ENCODE data around the gene PRPH2. TPM values are rescaled to one million over a fixed set of nuclear protein-coding genes. Genes with fewer than 3 reads are reported as not detected.

PRPH2 gene
- total and polyA plus RNA-seq, 2 experiments from 2014 or later = not detected

DNA sequence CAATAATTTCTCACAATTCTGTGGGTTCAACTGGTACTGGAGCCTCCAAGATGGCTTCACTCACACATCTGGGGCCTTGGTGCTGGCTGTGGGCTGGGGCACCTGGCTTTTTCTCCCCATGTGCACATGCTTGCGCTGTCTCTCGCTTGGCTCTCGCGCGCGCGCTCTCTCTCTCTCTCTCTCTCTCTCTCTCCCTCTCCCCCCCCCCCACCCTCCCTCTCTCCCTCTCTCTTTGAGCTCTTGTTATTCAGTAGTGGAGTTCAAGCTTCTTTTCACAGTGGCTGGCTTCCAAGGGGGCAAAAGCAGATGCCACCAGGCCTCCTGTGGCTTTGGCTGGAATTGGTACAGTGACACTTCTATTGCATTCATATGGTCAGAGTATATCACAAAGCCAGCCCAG lies 34.3 kb upstream of the PRPH2 start:
- no peaks in the 10 kb centered on the region for H3K9me3 ChIP-seq (ENCODE audit: low read depth)
- H3K36me3 ChIP-seq (replicated peaks; ENCODE audit: insufficient read depth, low read depth) = no peaks in the 10 kb centered on the region
- no peak overlapping the region for H3K4me2 ChIP-seq
- TF ChIP-seq, protein P1, sequence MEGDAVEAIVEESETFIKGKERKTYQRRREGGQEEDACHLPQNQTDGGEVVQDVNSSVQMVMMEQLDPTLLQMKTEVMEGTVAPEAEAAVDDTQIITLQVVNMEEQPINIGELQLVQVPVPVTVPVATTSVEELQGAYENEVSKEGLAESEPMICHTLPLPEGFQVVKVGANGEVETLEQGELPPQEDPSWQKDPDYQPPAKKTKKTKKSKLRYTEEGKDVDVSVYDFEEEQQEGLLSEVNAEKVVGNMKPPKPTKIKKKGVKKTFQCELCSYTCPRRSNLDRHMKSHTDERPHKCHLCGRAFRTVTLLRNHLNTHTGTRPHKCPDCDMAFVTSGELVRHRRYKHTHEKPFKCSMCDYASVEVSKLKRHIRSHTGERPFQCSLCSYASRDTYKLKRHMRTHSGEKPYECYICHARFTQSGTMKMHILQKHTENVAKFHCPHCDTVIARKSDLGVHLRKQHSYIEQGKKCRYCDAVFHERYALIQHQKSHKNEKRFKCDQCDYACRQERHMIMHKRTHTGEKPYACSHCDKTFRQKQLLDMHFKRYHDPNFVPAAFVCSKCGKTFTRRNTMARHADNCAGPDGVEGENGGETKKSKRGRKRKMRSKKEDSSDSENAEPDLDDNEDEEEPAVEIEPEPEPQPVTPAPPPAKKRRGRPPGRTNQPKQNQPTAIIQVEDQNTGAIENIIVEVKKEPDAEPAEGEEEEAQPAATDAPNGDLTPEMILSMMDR (IDR thresholded peaks at IDR 0.05; ENCODE audit: poor library complexity) = no peak
- no peak for TF ChIP-seq EZH2 (IDR thresholded peaks at IDR 0.05; ENCODE audit: borderline replicate concordance)
- no peak for TF ChIP-seq EZH2phosphoT487 (IDR thresholded peaks at IDR 0.05; ENCODE audit: low read depth, severe bottlenecking, unreplicated experiment)
- no peak overlapping the region for H3K27ac ChIP-seq
- no peaks in the 10 kb centered on the region for H4K20me1 ChIP-seq (ENCODE audit: insufficient read depth, poor library complexity, severe bottlenecking)
- H3K4me1 ChIP-seq (ENCODE audit: insufficient read depth) = no peaks in the 10 kb centered on the region
- WGBS (ENCODE audit: low lambda C conversion rate, missing lambda C conversion rate) = 80% methylated on average over 1 of the region's 7 CpGs
- H3K9me2 ChIP-seq (replicated peaks; ENCODE audit: insufficient read depth) = no peaks in the 10 kb centered on the region
- H3K79me2 ChIP-seq = no peaks in the 10 kb centered on the region
- H3K27me3 ChIP-seq = no peaks in the 10 kb centered on the region
- DNase-seq (ENCODE audit: low spot score) = no peak
- no peak overlapping the region for H2AFZ ChIP-seq
- no peak overlapping the region for H3K4me3 ChIP-seq

DNA sequence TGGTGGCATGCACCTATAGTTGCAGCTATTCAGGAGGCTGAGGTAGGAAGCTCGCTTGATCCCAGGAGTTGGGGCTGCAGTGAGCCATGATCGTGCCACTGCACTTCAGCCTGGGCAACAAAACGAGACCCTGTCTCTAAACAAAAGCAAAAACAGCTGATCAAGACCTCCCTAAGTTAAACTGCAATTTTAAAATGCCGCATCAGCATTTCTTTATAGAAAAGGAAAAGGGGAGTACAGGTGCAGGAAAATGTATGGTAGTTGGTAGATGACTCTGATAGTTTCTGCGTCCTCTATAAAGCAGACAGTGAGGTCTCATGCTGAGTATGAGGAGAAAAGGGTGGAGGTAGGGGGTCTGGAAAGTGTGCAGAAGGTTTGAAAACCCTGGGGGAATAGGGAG lies 32.4 kb upstream of the PRPH2 start:
- no peak for TF ChIP-seq EZH2phosphoT487 (IDR thresholded peaks at IDR 0.05; ENCODE audit: low read depth, severe bottlenecking, unreplicated experiment)
- no peak for TF ChIP-seq EZH2 (IDR thresholded peaks at IDR 0.05; ENCODE audit: borderline replicate concordance)
- TF ChIP-seq, protein P1 (IDR thresholded peaks at IDR 0.05; ENCODE audit: poor library complexity) = no peak
- H3K4me1 ChIP-seq (ENCODE audit: insufficient read depth) = no peaks in the 10 kb centered on the region
- no peak overlapping the region for H2AFZ ChIP-seq
- WGBS (ENCODE audit: low lambda C conversion rate, missing lambda C conversion rate) = 93% methylated on average over 5 of the region's 5 CpGs
- H3K4me3 ChIP-seq = no peak overlapping the region
- H3K4me2 ChIP-seq = no peak overlapping the region
- no peaks in the 10 kb centered on the region for H4K20me1 ChIP-seq (ENCODE audit: insufficient read depth, poor library complexity, severe bottlenecking)
- no peak for DNase-seq (ENCODE audit: low spot score)
- no peaks in the 10 kb centered on the region for H3K79me2 ChIP-seq
- H3K27ac ChIP-seq = no peak overlapping the region
- no peaks in the 10 kb centered on the region for H3K9me2 ChIP-seq (replicated peaks; ENCODE audit: insufficient read depth)
- H3K36me3 ChIP-seq (replicated peaks; ENCODE audit: insufficient read depth, low read depth) = no peaks in the 10 kb centered on the region
- no peaks in the 10 kb centered on the region for H3K9me3 ChIP-seq (ENCODE audit: low read depth)
- H3K27me3 ChIP-seq = no peaks in the 10 kb centered on the region

- H2AFZ ChIP-seq = no peak overlapping the region
- WGBS (ENCODE audit: low lambda C conversion rate, missing lambda C conversion rate) = 58% methylated on average over 3 of the region's 3 CpGs
- H3K27me3 ChIP-seq = no peaks in the 10 kb centered on the region
- no peak for DNase-seq (ENCODE audit: low spot score)
- no peak overlapping the region for H3K27ac ChIP-seq
- H3K9me3 ChIP-seq (ENCODE audit: low read depth) = no peaks in the 10 kb centered on the region
- H3K79me2 ChIP-seq = peaks cover 9% of the 10 kb centered on the region
- H3K4me2 ChIP-seq = no peak overlapping the region
- H4K20me1 ChIP-seq (ENCODE audit: insufficient read depth, poor library complexity, severe bottlenecking) = no peaks in the 10 kb centered on the region
- peaks cover 8% of the 10 kb centered on the region for H3K4me1 ChIP-seq (ENCODE audit: insufficient read depth)
- TF ChIP-seq EZH2 (IDR thresholded peaks at IDR 0.05; ENCODE audit: borderline replicate concordance) = no peak
- TF ChIP-seq EZH2phosphoT487 (IDR thresholded peaks at IDR 0.05; ENCODE audit: low read depth, severe bottlenecking, unreplicated experiment) = no peak
- TF ChIP-seq, protein P1 (IDR thresholded peaks at IDR 0.05; ENCODE audit: poor library complexity) = no peak
- no peaks in the 10 kb centered on the region for H3K9me2 ChIP-seq (replicated peaks; ENCODE audit: insufficient read depth)
- no peak overlapping the region for H3K4me3 ChIP-seq
- no peaks in the 10 kb centered on the region for H3K36me3 ChIP-seq (replicated peaks; ENCODE audit: insufficient read depth, low read depth)
Measured at GRCh38 chr6:42751055-42751454, 28.7 kb upstream of the PRPH2 start.
